Hepatocyte (in vitro differentiated cells): ENCODE results near the gene CHD6. TPM values are rescaled to one million over a fixed set of nuclear protein-coding genes. Genes with fewer than 3 reads are reported as not detected.

Source experiments
- DNase-seq: peaks from one replicate; pipeline ENCODE4 v3.0.0-alpha.2; 2016; ENCODE audit warnings: low spot score
- H2AFZ ChIP-seq: fragments of 200-600 bp; sonication (generic); 2 replicates; pipeline ENCODE4 v1.6.0; 2016; ENCODE audit warnings: antibody characterized with exemption, mild to moderate bottlenecking
- H3K27ac ChIP-seq: fragments of 200-600 bp; sonication (generic); 2 replicates; pipeline ENCODE4 v1.5.1; 2016; ENCODE audit warnings: mild to moderate bottlenecking
- H3K27me3 ChIP-seq: fragments of 200-600 bp; sonication (generic); 2 replicates; pipeline ENCODE4 v1.6.1; 2016
- H3K36me3 ChIP-seq: fragments of 200-600 bp; sonication (generic); replicated peaks from 2 replicates; pipeline ENCODE4 v1.5.1; 2016; ENCODE audit warnings: low read depth; ENCODE audit not compliant: insufficient read depth
- H3K4me1 ChIP-seq: fragments of 200-600 bp; sonication (generic); 2 replicates; pipeline ENCODE4 v1.5.1; 2016; ENCODE audit warnings: mild to moderate bottlenecking, moderate library complexity; ENCODE audit not compliant: insufficient read depth
- H3K4me2 ChIP-seq: fragments of 200-600 bp; sonication (generic); 2 replicates; pipeline ENCODE4 v1.6.0; 2016
- H3K4me3 ChIP-seq: fragments of 200-600 bp; sonication (generic); 2 replicates; pipeline ENCODE4 v1.5.1; 2016; ENCODE audit warnings: mild to moderate bottlenecking
- H3K79me2 ChIP-seq: fragments of 200-600 bp; sonication (generic); 2 replicates; pipeline ENCODE4 v1.6.0; 2017; ENCODE audit warnings: mild to moderate bottlenecking
- H3K9me2 ChIP-seq: fragments of 200-600 bp; sonication (generic); replicated peaks from 2 replicates; pipeline ENCODE4 v1.6.0; 2017; ENCODE audit warnings: mild to moderate bottlenecking; ENCODE audit not compliant: insufficient read depth
- H3K9me3 ChIP-seq: fragments of 200-600 bp; sonication (generic); 2 replicates; pipeline ENCODE4 v1.5.1; 2016; ENCODE audit warnings: low read depth, mild to moderate bottlenecking
- H4K20me1 ChIP-seq: fragments of 200-600 bp; sonication (generic); 2 replicates; pipeline ENCODE4 v1.6.0; 2016; ENCODE audit warnings: mild to moderate bottlenecking; ENCODE audit not compliant: insufficient read depth, poor library complexity, severe bottlenecking
- CTCF ChIP-seq: fragments of 200-600 bp; sonication (generic); IDR thresholded peaks from 2 replicates; pipeline ENCODE4 v1.5.1; 2016; ENCODE audit warnings: antibody characterized with exemption, mild to moderate bottlenecking; ENCODE audit not compliant: poor library complexity
- EZH2 ChIP-seq: fragments of 200-600 bp; sonication (generic); IDR thresholded peaks from 2 replicates; pipeline ENCODE4 v1.6.1; 2016; ENCODE audit warnings: antibody characterized with exemption, mild to moderate bottlenecking, borderline replicate concordance
- EZH2phosphoT487 ChIP-seq: fragments of 200-600 bp; sonication (generic); IDR thresholded peaks from one replicate; pipeline ENCODE4 v1.6.1; 2018; ENCODE audit warnings: antibody characterized with exemption, mild to moderate bottlenecking, low read depth, moderate library complexity; ENCODE audit not compliant: unreplicated experiment, severe bottlenecking
- WGBS: methylation state at CpG from one replicate; pipeline ENCODE4 v1.1.6; 2016; ENCODE audit warnings: low lambda C conversion rate; ENCODE audit errors: missing lambda C conversion rate; 5-methylcytosine and 5-hydroxymethylcytosine counted together
- polyA plus RNA-seq: library from polyadenylated mRNA; unstranded; fragments of >200 nt; fragmentation: Nextera tagmentation; extraction: Ambion mirVana; gene quantifications from 2 replicates; pipeline ENCODE4 v1.2.1, GENCODE V29; 2016
- total RNA-seq: library from RNA; depleted of rRNA; stranded (reverse); fragments of >200 nt; gene quantifications from 2 replicates; pipeline ENCODE4 v1.2.3, GENCODE V29; 2014

CHD6 gene
- total and polyA plus RNA-seq, 2 experiments from 2014 or later: 31.0 to 56.0 TPM

- Histone ChIP-seq H3K4me3 (no peak overlapping the region), H3K4me2 (no peak overlapping the region), H4K20me1 (no peaks in the 10 kb centered on the region), H3K36me3 (peaks cover 6% of the 10 kb centered on the region), H3K9me2 (no peaks in the 10 kb centered on the region), H2AFZ (no peak overlapping the region), H3K4me1 (peaks cover 22% of the 10 kb centered on the region), H3K27ac (no peak overlapping the region), H3K9me3 (no peaks in the 10 kb centered on the region), H3K27me3 (no peaks in the 10 kb centered on the region), H3K79me2 (no peaks in the 10 kb centered on the region)
- 95% methylated on average over 3 of the region's 3 CpGs for WGBS
- no peak for TF ChIP-seq CTCF
- no peak for TF ChIP-seq EZH2
- no peak for TF ChIP-seq EZH2phosphoT487
- no peak for DNase-seq
These were observed 194.2 kb downstream of the CHD6 start for GRCh38 chr20:41424011-41424410.

GRCh38 chr20:41422953-41423352, 195.2 kb downstream of the CHD6 start:
- no peak for TF ChIP-seq EZH2
- no peak for TF ChIP-seq EZH2phosphoT487
- TF ChIP-seq CTCF: no peak
- peaks cover 6% of the 10 kb centered on the region for H3K36me3 ChIP-seq
- no peaks in the 10 kb centered on the region for H3K79me2 ChIP-seq
- DNase-seq: no peak
- H3K4me2 ChIP-seq: no peak overlapping the region
- H2AFZ ChIP-seq: no peak overlapping the region
- no peaks in the 10 kb centered on the region for H4K20me1 ChIP-seq
- no peak overlapping the region for H3K4me3 ChIP-seq
- WGBS: 86% methylated on average over 2 of the region's 2 CpGs
- peaks cover 17% of the 10 kb centered on the region for H3K4me1 ChIP-seq
- H3K9me2 ChIP-seq: no peaks in the 10 kb centered on the region
- no peaks in the 10 kb centered on the region for H3K27me3 ChIP-seq
- no peaks in the 10 kb centered on the region for H3K9me3 ChIP-seq
- H3K27ac ChIP-seq: no peak overlapping the region

DNA sequence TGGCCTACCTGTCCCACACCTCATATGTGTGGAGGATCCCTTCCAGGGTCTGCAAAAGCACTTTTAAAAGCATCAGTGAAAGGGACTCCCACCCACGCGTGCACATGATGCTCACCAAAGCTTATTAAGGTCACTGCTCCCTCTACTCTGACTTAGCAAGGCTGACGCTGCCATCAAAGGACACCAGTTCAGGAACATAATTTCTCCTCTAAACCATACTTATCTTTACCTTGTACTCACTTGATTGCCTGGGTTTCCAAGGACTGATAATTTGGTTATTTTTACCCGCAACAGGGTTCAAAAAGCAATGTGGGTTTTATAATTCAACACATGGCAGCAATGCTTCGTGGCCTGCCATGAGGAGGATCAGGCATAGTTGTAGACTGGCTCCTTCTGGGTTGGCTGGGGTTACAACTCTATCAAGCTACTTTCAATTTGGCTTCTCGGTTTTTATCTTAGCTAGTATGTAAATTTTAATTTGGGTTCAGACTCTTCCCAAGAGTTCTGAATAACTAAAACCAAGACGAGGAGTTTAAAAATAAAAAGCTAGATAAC, 199.4 kb downstream of the CHD6 start:
- H2AFZ ChIP-seq: no peak overlapping the region
- no peak overlapping the region for H3K27ac ChIP-seq
- H3K27me3 ChIP-seq: no peaks in the 10 kb centered on the region
- no peaks in the 10 kb centered on the region for H3K9me2 ChIP-seq
- no peak overlapping the region for H3K4me2 ChIP-seq
- TF ChIP-seq CTCF (no peak), EZH2phosphoT487 (no peak), EZH2 (no peak)
- no peak overlapping the region for H3K4me3 ChIP-seq
- H4K20me1 ChIP-seq: no peaks in the 10 kb centered on the region
- DNase-seq: no peak
- H3K9me3 ChIP-seq: no peaks in the 10 kb centered on the region
- 99% methylated on average over 7 of the region's 7 CpGs for WGBS
- no peaks in the 10 kb centered on the region for H3K79me2 ChIP-seq
- peaks cover 1% of the 10 kb centered on the region for H3K36me3 ChIP-seq
- no peaks in the 10 kb centered on the region for H3K4me1 ChIP-seq
